IPS DF 6.9 (cell line): ENCODE measurements around the gene MTHFSD.

ENCODE experiments used
- DNase-seq: peaks from one replicate; pipeline ENCODE4 v3.0.0-alpha.2; 2013; ENCODE audit warnings: low read depth, low spot score
- H3K27ac ChIP-seq: one replicate; pipeline ENCODE4 v1.5.1; 2013; ENCODE audit warnings: low read length, control low read depth
- H3K27me3 ChIP-seq: 2 replicates; pipeline ENCODE4 v1.6.1; 2013; ENCODE audit warnings: mild to moderate bottlenecking, low read length; ENCODE audit not compliant: control insufficient read depth, insufficient read depth
- H3K36me3 ChIP-seq: 2 replicates; pipeline ENCODE4 v1.6.1; 2013; ENCODE audit warnings: low read length; ENCODE audit not compliant: control insufficient read depth, insufficient read depth
- H3K4me1 ChIP-seq: 2 replicates; pipeline ENCODE4 v1.6.1; 2013; ENCODE audit warnings: low read length; ENCODE audit not compliant: control insufficient read depth, insufficient read depth
- H3K4me3 ChIP-seq: 2 replicates; pipeline ENCODE4 v1.5.1; 2013; ENCODE audit warnings: mild to moderate bottlenecking, low read length
- H3K9me3 ChIP-seq: 2 replicates; pipeline ENCODE4 v1.6.1; 2013; ENCODE audit warnings: low read length, inconsistent platforms; ENCODE audit not compliant: control insufficient read depth, insufficient read depth
- WGBS: extraction: QIAGEN DNeasy Blood & Tissue Kit; methylation state at CpG from one replicate; pipeline ENCODE4 v1.1.7; 2013; ENCODE audit warnings: mixed read lengths, missing lambda C conversion rate; ENCODE audit not compliant: insufficient read length, insufficient coverage; 5-methylcytosine and 5-hydroxymethylcytosine counted together

The MTHFSD gene

DNA sequence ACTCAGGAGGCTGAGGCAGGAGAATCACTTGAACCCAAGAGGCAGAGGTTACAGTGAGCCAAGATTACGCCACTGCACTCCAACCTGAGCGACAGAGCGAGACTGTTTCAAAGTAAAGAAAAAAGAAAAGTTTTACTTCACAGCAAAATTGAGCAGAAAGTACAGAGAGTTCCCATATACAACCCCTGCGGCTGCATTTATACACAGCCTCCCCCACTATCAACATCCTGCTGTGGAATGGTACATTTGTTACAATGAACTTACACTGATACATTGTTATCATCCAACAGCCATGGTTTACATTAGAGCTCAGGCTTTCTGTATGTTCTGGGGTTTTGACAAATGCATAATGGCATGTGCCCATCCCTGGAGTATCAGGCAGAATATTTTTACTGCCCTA, 2.6 kb upstream of the MTHFSD start:
- H3K27me3 ChIP-seq: no peaks in the 10 kb centered on the region
- DNase-seq: no peak
- no peak overlapping the region for H3K27ac ChIP-seq
- H3K4me3 ChIP-seq: no peak overlapping the region
- no CpG with 5 or more reads among the region's 4 CpGs for WGBS
- no peaks in the 10 kb centered on the region for H3K36me3 ChIP-seq
- H3K4me1 ChIP-seq: no peaks in the 10 kb centered on the region
- no peaks in the 10 kb centered on the region for H3K9me3 ChIP-seq

DNA sequence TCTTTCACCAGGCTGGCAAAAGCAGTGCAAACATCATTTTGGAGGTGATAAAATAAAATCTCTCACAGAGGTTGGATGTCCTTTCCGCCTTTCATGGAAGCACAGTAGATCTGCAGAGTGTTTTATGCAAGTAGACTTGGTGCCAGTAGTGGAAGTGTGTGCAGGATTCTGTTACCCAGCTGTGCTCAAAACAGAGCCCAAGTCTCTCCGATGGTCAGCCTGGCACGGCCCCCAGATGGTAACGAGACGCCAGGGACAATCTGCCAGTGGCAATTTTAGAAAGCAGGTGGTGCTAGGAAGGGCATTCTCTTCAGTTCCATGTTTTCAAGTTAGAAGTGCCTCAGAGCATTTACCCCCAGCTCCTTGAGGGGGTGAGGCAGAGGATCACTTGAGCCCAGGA, 1.5 kb upstream of the MTHFSD start:
- H3K9me3 ChIP-seq: no peaks in the 10 kb centered on the region
- WGBS: no CpG with 5 or more reads among the region's 5 CpGs
- no peak for DNase-seq

DNA sequence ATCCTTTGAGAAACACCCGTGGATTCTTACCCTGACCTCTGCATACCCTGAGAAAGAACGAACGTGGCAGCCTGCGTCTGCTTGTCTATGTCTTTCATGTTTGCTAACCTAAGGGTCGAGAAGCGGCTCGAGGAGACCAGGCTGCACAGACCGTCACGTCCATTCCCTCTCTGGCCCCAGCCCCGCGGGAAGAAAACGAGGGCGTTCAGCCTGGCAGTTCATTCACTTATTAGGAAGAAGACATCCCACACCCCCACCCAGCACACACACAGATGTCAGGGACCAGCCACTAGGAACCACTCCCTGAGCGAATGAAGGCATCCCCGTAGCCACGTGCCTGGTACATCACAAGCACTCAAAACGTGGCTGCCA, 655 bp upstream of the MTHFSD start:
- no peaks in the 10 kb centered on the region for H3K9me3 ChIP-seq
- peak overlapping the region; percentile 47; the same call in 1 of the 2 replicates for H3K4me3 ChIP-seq
- no peaks in the 10 kb centered on the region for H3K27me3 ChIP-seq
- DNase-seq: no peak
- no CpG with 5 or more reads among the region's 17 CpGs for WGBS
- H3K4me1 ChIP-seq: no peaks in the 10 kb centered on the region
- no peak overlapping the region for H3K27ac ChIP-seq
- H3K36me3 ChIP-seq: no peaks in the 10 kb centered on the region

More for the DNA sequence above, 1.5 kb upstream of the MTHFSD start:
- Histone ChIP-seq H3K4me1 (no peaks in the 10 kb centered on the region), H3K36me3 (no peaks in the 10 kb centered on the region), H3K27me3 (no peaks in the 10 kb centered on the region), H3K27ac (no peak overlapping the region), H3K4me3 (no peak overlapping the region)

DNA sequence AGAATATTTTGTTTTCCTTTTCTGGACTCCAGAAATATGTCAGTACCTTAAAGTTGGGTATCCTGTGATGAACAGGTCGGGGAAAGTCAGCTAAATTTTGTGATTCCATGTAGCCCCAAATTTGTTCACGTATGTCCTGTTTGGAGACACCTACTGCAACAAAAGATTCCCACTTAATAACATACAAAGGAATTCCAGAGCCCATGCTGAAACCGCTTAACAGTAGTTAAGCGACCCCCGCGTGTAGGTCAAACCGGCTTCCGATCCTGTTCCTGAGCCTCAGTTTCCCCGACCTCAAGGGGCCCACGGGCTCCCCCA, 477 bp downstream of the MTHFSD start:
- no peaks in the 10 kb centered on the region for H3K4me1 ChIP-seq
- DNase-seq: no peak
- H3K9me3 ChIP-seq: no peaks in the 10 kb centered on the region
- no peaks in the 10 kb centered on the region for H3K36me3 ChIP-seq
- WGBS: no CpG with 5 or more reads among the region's 10 CpGs
- no peak overlapping the region for H3K27ac ChIP-seq
- H3K4me3 ChIP-seq: peak overlapping the region; percentile 47; the same call in 1 of the 2 replicates
- H3K27me3 ChIP-seq: no peaks in the 10 kb centered on the region

DNA sequence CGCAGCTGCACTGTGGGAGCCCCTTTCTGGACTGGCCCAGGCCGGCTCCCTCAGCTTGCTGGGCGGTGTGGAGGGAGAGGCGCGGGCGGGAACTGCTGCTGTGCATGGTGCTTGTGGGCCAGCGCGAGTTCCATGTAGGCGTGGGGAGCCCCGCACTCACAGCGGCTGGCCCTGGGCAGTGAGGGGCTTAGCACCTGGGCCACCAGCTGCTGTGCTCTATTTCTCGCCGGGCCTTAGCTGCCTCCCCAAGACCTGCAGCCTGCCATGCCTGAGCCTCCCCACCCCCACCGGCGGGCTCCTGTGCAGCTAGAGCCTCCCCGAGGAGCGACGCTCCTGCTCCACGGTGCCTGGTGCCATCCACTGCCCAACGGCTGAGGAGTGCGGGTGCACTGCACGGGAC, 1.7 kb downstream of the MTHFSD start:
- H3K36me3 ChIP-seq: no peaks in the 10 kb centered on the region
- WGBS: no CpG with 5 or more reads among the region's 22 CpGs

DNA sequence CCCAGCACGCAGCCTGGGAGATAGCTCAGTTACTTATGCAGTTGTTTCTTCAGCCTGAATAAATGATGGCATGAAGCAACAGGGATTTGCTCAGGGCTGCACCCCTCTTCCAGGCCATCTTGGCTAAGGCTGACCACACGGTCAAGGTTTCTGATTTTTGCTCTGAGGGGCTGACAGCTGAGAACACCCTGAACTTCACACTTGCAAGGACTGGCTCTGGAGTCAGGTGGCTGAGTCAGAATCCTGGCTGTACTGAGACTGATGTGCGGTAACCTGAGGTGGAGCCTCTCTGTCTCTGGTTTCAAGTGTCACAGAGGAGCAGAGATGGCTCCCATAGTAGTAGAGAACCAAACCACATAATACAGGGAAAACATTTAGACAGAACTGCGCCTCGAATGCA, 4.8 kb downstream of the MTHFSD start:
- Histone ChIP-seq H3K36me3 (no peaks in the 10 kb centered on the region; the same call in 1 of the 2 replicates), H3K27ac (no peak overlapping the region), H3K4me1 (no peaks in the 10 kb centered on the region; the same call in 1 of the 2 replicates), H3K9me3 (no peaks in the 10 kb centered on the region), H3K27me3 (no peaks in the 10 kb centered on the region), H3K4me3 (no peak overlapping the region)
- no peak for DNase-seq
- WGBS: no CpG with 5 or more reads among the region's 5 CpGs

More for the DNA sequence above, 1.7 kb downstream of the MTHFSD start:
- no peaks in the 10 kb centered on the region for H3K4me1 ChIP-seq
- H3K27me3 ChIP-seq: no peaks in the 10 kb centered on the region
- DNase-seq: no peak
- no peaks in the 10 kb centered on the region for H3K9me3 ChIP-seq
- H3K4me3 ChIP-seq: no peak overlapping the region
- no peak overlapping the region for H3K27ac ChIP-seq

DNA sequence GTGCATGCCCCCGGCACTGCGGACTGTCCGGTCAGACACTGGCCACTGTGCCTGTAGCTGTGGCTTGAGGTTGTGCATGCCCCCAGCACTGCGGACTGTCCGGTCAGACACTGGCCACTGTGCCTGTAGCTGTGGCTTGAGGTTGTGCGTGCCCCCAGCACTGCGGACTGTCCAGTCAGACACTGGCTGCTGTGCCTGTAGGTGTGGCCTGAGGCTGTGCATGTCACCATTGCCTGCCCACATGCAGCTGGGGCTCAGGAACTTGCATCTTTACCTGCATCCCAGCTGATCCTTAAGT, 5.2 kb downstream of the MTHFSD start:
- Histone ChIP-seq H3K4me1 (no peaks in the 10 kb centered on the region; the same call in 1 of the 2 replicates), H3K9me3 (no peaks in the 10 kb centered on the region), H3K27me3 (no peaks in the 10 kb centered on the region), H3K36me3 (no peaks in the 10 kb centered on the region; the same call in 1 of the 2 replicates), H3K27ac (no peak overlapping the region), H3K4me3 (no peak overlapping the region)
- DNase-seq: no peak
- WGBS: no CpG with 5 or more reads among the region's 7 CpGs

DNA sequence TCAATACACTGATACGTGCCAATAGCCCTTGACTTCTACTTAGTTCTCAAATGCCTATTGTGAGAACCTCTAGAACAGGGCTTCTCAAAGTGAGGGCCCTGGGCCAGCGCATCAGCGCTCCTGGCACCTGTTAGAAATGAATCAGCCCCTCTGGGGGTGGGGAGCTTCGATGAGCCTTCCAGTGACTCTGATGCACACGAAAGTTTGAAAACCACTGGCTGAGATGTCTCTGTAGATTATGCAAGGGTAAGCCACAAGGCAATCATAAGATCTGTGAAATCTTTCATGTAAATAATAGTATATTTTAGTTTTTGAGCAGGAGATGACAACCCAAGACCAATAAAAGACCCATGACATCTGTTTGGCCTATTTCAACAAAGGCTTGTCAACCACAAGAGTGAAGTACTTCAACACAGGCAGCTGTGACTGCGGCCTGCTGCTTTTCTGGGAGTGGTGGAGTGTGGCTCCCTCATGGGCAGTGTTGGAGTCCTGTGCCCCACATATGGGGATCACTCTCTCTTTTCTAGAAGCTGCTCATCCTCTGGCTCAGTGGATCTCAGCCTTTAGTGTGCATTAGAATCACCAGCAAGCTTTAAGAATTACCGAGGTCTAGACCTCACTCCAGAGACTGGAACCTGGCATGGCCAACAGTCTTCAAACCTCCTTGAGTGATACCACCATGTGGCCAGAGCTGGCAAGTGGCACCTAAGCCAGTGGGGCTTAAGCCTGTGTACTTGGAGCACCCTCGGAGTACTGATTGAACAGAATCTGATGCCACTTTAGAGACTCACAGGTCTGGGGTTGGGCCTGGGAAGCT, 5.8 kb downstream of the MTHFSD start:
- no peak for DNase-seq

DNA sequence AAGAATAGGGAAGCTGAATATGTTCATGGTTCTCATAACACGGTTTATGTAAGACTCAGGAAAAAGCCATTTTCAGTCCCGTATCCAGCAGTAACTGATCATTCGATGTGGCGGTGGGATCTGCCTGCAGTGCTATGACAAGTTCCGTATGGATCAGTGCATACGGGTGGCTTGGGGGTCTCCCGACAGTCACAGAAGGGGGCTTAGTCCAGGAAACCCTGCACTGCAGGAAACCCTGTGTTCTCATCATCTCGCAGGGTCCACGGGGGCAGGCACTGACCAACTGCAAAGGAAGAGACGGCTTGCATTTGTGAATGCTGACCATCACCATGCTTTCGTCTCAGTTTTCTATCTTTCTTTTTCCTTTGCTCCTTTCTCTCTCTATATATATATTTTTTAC, 7.7 kb downstream of the MTHFSD start:
- Histone ChIP-seq H3K27me3 (no peaks in the 10 kb centered on the region), H3K27ac (no peak overlapping the region), H3K9me3 (no peaks in the 10 kb centered on the region), H3K4me3 (no peak overlapping the region; the same call in 1 of the 2 replicates), H3K4me1 (no peaks in the 10 kb centered on the region; the same call in 1 of the 2 replicates), H3K36me3 (no peaks in the 10 kb centered on the region; the same call in 1 of the 2 replicates)
- WGBS: no CpG with 5 or more reads among the region's 11 CpGs
- no peak for DNase-seq

More for the DNA sequence above, 5.8 kb downstream of the MTHFSD start:
- Histone ChIP-seq H3K36me3 (no peaks in the 10 kb centered on the region; the same call in 1 of the 2 replicates), H3K27ac (no peak overlapping the region), H3K9me3 (no peaks in the 10 kb centered on the region), H3K4me1 (no peaks in the 10 kb centered on the region; the same call in 1 of the 2 replicates), H3K4me3 (no peak overlapping the region), H3K27me3 (no peaks in the 10 kb centered on the region)
- WGBS: no CpG with 5 or more reads among the region's 8 CpGs

DNA sequence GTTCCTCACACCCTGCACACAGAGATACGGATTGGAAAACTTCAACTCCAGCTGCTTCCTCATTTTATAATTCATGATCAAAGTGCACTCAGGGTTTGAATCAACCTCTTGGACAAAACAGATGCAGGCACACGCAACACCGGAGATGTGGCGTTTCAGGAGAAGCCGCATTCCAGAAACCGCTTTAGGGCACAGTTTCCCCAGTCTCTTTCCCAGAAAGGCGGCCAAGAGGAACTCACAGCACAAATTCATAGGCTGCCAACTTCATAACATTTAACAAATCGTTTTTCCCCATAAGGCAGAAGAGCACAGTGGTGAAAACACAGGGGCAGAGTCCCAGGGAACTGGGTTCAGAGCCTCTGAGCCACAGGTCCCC, 8.4 kb downstream of the MTHFSD start:
- no peaks in the 10 kb centered on the region for H3K9me3 ChIP-seq
- DNase-seq: no peak
- no peak overlapping the region for H3K27ac ChIP-seq
- no peaks in the 10 kb centered on the region; the same call in 1 of the 2 replicates for H3K4me1 ChIP-seq
- no peaks in the 10 kb centered on the region; the same call in 1 of the 2 replicates for H3K36me3 ChIP-seq
- no peak overlapping the region for H3K4me3 ChIP-seq
- no peaks in the 10 kb centered on the region for H3K27me3 ChIP-seq
- WGBS: no CpG with 5 or more reads among the region's 8 CpGs
